HFF-Myc (cell line): ENCODE measurements around the gene SIVA1.

Experiments used
- DNase-seq: peaks from one replicate; pipeline ENCODE4 v3.0.0-alpha.2; 2011; ENCODE audit warnings: low read depth; ENCODE audit errors: extremely low read depth
- H3K4me3 ChIP-seq: replicated peaks from 2 replicates; pipeline ENCODE4 v1.5.1; 2011; ENCODE audit warnings: low read depth, mild to moderate bottlenecking, control low read depth, low read length
- CTCF ChIP-seq: IDR thresholded peaks from 2 replicates; pipeline ENCODE4 v1.5.1; 2012; ENCODE audit warnings: mild to moderate bottlenecking, low read depth, low read length, control low read depth; ENCODE audit errors: missing control alignments

The SIVA1 gene

DNA sequence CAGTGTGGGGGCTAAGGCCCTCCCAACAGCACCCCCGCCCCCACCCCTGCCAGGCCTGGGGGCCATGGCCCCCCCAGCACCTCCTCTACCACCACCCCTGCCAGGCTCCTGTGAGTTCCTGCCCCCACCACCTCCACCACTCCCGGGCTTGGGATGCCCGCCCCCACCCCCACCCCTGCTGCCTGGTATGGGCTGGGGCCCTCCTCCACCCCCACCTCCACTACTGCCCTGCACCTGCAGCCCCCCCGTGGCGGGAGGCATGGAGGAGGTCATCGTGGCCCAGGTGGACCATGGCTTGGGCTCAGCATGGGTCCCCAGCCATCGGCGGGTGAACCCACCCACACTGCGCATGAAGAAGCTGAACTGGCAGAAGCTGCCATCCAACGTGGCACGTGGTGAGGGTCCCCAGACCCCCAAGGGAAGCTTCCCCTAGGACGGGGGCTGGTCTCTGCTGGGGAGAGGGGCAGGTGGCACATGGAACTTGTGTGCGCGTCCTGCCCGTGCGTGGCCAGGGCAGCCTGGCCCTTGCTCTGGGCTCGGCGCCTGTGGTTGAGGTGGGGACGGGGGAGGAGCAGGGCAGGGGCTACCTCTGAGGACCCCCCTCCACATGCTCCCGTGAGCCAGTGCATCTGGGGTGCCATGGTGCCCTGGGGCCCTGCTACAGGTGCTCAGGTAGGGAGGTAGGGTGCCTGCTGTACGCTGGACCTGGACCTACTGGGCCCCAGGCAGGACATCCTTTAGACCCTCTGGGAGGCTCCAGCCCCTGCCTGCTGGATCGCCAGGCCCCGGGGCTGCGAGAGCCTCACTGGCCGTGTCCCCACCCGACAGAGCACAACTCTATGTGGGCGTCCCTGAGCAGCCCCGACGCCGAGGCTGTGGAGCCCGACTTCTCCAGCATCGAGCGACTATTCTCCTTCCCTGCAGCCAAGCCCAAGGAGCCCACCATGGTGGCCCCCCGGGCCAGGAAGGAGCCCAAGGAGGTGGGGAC, 45.0 kb upstream of the SIVA1 start:
- no peak for DNase-seq
- no peak overlapping the region for H3K4me3 ChIP-seq
- no peak for TF ChIP-seq CTCF

DNA sequence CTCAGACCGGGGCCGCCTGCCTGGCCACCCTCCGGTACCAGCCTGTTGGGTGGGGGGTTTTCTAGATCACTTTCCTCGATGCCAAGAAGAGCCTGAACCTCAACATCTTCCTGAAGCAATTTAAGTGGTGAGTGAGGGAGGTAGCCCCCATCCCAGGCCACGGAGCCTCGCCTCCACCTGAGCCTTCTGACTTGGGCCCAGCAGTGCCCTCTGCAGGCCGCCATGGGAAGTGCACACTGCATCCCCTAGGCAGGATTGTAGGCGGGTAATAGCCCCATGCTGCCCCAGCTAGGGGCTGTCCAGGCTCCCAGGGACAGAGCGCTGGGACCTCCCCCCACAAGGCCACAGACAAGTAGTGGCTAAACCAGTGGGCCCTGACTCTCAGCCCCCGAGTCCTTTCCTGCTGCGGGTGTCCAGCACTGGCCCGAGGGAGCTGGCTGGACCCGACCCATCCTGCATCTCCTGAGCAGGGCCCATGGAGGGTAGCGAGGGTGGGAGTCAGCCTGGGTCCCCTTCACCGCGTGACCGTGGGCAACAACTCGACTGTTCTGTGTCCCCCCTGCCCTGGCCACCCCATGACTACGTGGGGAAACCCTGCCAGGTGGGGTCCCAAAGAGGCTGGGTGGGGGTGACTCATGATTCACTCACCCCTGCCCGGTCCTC, 44.2 kb upstream of the SIVA1 start:
- no peak for DNase-seq
- TF ChIP-seq CTCF = peak; percentile 99

DNA sequence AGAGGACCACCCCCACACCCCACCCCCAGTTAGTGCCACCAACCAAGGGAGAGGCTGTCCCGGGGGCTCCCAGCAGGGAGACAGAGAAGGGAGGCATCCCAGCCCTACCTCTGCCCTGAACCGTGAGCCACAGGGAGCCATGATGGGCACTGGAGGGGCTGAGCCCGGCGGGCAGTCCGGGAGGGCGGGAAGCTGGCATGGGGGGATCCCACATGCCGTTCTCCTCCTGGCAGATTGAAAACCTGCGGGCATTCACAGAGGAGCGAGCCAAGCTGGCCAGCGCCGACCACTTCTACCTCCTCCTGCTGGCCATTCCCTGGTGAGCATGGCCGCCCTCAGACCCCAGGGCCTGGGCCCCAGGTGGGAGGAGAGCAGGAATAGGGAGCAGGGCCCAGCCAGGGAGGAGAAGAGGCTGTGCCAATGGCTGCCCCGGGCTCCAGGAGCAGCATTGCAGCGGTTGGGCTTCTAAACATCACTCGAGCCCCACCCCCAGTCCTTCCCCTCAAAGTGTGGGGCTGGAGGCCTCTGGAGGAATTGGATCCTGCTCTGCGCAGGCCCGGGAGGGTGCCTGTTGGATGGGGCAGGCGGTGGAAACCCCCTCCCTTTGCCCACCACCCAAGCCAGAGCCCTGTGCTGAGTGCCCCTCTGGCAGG, 43.4 kb upstream of the SIVA1 start:
- no peak overlapping the region for H3K4me3 ChIP-seq
- DNase-seq = no peak
- TF ChIP-seq CTCF = no peak

More for the DNA sequence above, 44.2 kb upstream of the SIVA1 start:
- H3K4me3 ChIP-seq = no peak overlapping the region

- TF ChIP-seq CTCF = no peak
- H3K4me3 ChIP-seq = no peak overlapping the region
- DNase-seq = no peak
Observed at GRCh38 chr14:104710071-104710735, 42.7 kb upstream of the SIVA1 start.

- no peak for DNase-seq
- H3K4me3 ChIP-seq = no peak overlapping the region
- TF ChIP-seq CTCF = no peak
Observed at GRCh38 chr14:104712881-104713734, 39.8 kb upstream of the SIVA1 start.

DNA sequence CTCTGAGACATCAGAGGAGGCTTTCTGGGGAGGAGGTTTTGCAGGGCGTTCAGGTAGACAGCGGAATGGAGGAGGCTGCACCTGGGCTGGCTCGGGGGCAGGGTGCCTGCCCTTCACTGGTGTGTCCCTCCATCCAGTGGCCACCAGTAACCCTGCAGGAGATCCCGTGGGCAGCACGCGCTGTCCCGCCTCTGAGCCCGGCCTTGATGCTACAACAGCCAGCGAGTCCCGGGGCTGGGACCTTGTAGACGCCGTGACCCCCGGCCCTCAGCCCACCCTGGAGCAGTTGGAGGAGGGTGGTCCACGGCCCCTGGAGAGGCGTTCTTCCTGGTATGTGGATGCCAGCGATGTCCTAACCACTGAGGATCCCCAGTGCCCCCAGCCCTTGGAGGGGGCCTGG, 38.9 kb upstream of the SIVA1 start:
- DNase-seq = no peak
- H3K4me3 ChIP-seq = no peak overlapping the region
- no peak for TF ChIP-seq CTCF
